GM15510 (cell line): ENCODE data around the gene DMXL1.

ENCODE experiments used
- POLR2A ChIP-seq: IDR thresholded peaks from 3 replicates; pipeline ENCODE4 v1.6.1; 2011; ENCODE audit warnings: borderline replicate concordance; ENCODE audit not compliant: insufficient read length; ENCODE audit errors: extremely low read depth

Gene DMXL1

DNA sequence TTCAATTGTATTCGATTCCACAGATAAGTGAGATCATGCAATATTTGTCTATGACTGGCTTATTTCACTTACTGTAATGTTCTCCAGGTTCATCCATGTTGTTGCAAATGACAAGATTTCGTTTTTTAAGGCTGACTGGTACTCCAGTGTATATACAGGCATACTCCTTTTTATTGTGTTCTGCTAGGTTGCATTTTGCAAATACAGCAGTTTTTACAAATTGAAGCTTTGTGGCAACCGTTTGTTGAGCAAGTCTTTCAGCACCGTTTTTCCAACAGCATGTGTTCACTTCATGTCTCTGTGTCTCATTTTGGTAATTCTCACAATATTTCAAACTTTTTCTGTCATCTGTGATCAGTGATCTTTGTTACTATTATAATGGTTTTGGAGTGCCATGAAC is 82.7 kb downstream of the DMXL1 start:
- no peak for TF ChIP-seq POLR2A

GRCh38 chr5:119158144-119158543 is 87.3 kb downstream of the DMXL1 start:
- no peak for TF ChIP-seq POLR2A

- no peak for TF ChIP-seq POLR2A
Observed at GRCh38 chr5:119161430-119161829, 90.5 kb downstream of the DMXL1 start.

DNA sequence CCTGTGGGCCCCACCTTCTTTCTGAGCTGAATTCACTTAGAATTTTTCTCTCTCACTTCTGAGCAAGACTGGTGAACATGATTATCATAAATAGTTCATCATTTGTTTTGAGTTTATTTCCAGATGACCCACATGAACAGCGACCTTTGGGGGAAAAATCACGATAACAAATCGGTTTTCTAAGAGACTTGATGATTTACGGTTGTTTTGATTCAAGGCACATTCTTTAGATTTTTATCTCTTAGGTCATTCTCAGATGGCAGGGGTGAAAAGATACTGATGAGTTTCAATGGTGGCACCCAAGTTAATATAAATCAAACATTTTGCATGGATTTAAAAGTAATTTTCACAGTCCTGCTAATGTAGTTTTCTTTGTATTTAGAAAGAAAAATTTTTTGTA is 95.1 kb downstream of the DMXL1 start:
- no peak for TF ChIP-seq POLR2A

DNA sequence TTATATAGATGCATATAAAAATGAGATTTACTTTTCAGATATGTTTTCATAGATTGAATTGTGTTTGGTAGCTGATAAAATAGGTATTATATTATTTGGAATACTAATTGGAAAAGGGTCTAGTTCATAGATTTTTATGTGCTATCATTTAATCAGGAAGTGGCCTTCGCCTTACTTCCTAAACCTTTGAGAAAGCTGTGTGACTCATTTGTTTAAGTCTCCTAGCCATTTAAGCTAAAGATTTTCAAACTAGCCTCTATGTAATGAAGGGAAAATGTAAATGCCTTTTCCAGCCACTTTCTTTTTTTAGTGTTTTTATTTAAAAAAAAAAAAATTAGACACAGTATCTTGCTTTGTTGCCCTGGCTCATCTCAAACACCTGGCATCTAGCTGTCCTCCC is 97.5 kb downstream of the DMXL1 start:
- TF ChIP-seq POLR2A = no peak

GRCh38 chr5:119171686-119172085 is 100.8 kb downstream of the DMXL1 start:
- TF ChIP-seq POLR2A = no peak

DNA sequence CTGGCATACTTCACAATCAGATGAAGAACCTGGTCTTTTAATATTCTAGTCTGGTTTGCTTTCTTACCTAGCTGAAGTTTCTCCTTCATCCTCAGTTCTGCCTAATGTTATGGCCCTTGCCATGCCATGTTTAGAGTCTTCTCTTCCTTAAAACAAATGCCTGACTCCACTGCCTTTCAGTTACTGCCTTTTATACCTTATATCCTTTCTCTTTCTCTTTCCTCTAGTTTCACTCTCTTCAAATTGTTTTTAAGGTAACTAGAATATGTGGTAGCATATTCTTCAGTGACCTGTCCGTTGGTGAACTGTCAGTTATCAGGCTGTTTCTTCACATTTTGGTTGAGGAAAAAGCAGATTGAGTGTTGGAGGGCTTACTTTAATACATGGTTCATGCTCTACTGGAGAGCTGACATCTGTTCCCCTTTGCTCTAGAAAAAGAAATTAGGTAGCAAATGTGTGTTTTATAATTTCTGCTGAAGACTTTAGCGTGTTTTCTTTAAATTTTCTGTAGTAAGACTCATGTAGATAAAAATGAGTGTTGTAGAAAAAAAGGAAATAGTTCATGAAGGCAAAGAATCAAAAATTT is 103.8 kb downstream of the DMXL1 start:
- TF ChIP-seq POLR2A = no peak

DNA sequence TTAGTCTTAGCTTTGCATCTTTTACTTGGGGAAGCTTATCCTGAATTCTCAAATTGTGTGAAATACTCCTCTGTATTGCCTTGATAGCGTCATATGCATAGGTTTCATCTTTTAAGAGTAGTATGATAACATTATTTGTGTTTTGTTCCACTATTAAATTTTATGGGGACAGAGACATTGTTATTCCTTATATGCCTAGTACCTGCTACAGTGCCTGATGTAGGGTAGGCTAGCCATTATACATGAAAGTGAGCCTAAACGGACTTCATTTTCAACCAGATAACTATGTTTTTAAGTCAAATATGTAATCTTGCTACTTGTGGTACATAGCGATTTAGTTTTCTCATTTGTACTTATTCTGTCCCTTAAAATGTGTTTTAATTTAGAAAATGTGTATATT is 105.9 kb downstream of the DMXL1 start:
- no peak for TF ChIP-seq POLR2A

DNA sequence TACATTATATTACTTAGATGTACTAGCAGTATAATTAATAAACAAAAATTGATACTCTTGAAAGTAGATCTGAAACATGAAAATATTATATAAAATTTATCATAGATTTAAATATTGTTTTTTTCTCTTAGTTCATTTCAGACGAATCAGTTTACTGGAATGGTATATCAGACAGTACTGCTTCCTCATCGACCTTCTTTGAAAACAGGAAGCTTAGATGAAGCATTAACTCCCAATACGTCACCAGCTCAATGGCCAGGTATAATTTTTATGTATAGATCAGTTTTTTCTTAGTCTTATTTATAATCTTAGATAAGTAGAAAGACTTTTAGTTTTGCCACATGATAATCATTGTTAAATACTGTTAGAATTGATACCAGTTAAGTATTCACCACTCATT is 106.3 kb downstream of the DMXL1 start:
- no peak for TF ChIP-seq POLR2A

DNA sequence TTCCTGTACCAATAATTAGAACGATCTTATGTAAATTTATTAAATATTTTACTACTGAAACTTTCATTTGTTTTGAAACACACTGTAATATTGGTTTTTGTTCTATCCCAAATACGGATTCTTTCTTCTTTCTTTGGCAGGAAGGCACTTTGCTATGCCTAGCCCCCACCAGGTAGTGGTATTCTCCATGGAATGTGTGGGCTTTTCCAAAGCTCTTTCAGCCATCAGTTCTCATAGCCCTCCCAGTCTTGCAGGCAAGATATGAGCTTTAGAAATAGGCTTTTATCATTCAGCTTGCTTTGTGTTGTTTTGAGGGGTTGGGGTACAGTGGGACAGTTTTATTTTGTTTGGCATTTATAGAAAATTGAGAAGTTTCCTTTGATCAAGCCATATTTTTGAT is 107.5 kb downstream of the DMXL1 start:
- TF ChIP-seq POLR2A = no peak

GRCh38 chr5:119179857-119180641 is 109.2 kb downstream of the DMXL1 start:
- no peak for TF ChIP-seq POLR2A

GRCh38 chr5:119187776-119188529 is 117.1 kb downstream of the DMXL1 start:
- no peak for TF ChIP-seq POLR2A

DNA sequence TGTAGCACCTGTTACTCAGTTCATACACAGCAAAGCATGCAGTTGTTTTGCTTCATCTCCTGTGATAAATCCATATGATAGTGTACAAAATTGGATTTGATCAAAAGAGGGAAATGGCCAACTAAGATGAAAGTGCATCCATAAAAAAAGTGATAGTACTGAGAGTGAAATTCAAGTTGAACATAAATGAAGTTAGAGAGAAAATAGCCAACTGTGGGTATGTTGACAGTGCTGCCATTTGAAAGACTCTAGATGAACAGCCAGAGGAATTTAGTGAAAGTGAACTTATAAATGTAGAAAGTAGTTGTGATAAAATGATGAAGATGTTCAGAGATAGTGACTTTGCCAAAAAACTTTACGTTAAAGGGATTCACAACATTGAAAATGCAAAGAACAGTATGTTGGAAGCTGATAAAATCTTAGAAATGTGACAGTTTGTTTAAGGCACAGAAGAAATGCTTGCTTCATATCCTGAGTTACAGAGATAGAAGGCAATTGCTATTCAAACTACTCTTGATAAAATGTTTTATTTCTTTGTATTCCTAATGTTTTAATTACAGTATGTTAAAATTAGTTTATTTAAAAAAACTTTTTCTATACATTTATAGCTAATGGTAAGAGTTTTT is 119.7 kb downstream of the DMXL1 start:
- no peak for TF ChIP-seq POLR2A

DNA sequence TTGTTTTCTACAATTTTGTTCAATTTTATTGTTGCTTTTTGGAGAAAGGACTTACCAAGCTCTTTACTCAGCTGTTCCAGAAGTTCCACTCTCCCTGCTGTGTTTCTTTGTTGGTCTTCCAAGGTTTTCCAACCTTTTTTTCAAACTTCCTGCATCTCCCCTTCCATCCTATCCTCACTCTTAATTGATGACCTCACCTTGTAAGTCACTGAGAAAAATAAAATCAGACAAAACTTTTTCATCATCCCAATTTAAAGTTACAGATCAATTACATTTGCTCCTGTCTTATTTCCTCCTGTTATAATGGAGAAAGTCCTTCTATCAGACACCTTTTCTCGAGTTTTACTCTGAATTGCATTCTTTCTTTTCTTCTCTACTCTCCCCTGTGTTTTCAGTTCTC is 121.1 kb downstream of the DMXL1 start:
- TF ChIP-seq POLR2A = no peak

GRCh38 chr5:119200795-119201194 is 129.9 kb downstream of the DMXL1 start:
- no peak for TF ChIP-seq POLR2A
